Mucosa of descending colon (tissue), 3 donors: ENCODE results near the gene SCN4A. TPM values are rescaled to one million over a fixed set of nuclear protein-coding genes. Genes with fewer than 3 reads are reported as not detected.

Source experiments
- ATAC-seq: fragments of 200-7000 bp; cut with Tn5 transposase; one replicate; pipeline ENCODE4 v1.9.1; 2020; ENCODE audit warnings: mild to moderate bottlenecking, moderate library complexity
- DNase-seq, 3 donors: peaks; one replicate each; pipeline ENCODE4 v3.0.0-alpha.2; 2020
- H3K36me3 ChIP-seq: fragments of 200-600 bp; one replicate; pipeline ENCODE4 v1.8.0; 2021; ENCODE audit warnings: low read depth, mild to moderate bottlenecking
- H3K4me1 ChIP-seq: fragments of 200-600 bp; one replicate; pipeline ENCODE4 v1.8.0; 2021; ENCODE audit warnings: low read depth, mild to moderate bottlenecking
- H3K4me3 ChIP-seq: fragments of 200-600 bp; one replicate; pipeline ENCODE4 v1.8.0; 2021; ENCODE audit warnings: mild to moderate bottlenecking
- H3K9me3 ChIP-seq: fragments of 200-600 bp; one replicate; pipeline ENCODE4 v1.8.0; 2021; ENCODE audit warnings: mild to moderate bottlenecking
- intact Hi-C, 2 donors: fragments of 100-400 bp; cut with DNase I in 1 of 2; cut with micrococcal nuclease in 1 of 2; formaldehyde crosslinking; loops; one replicate each; pipeline versions ENCODE4 v1.11.0 to v1.11.1; 2022; cut with DNase I, micrococcal nuclease
- total RNA-seq, 3 donors: library from RNA; stranded (reverse); fragmentation: NEBNext Ultra II Directional in 2 of 3; extraction: Animal tissue kit (Norgen Biotek cat#: 25700) in 2 of 3; gene quantifications; one replicate each; pipeline versions ENCODE4 v1.2.1 to v1.2.4, GENCODE V29; 2021 to 2023
- TF ChIP-seq, protein P1 (sequence below): fragments of 200-600 bp; IDR thresholded peaks from one replicate; pipeline ENCODE4 v1.8.0; 2022; ENCODE audit warnings: antibody characterized with exemption, mild to moderate bottlenecking
- donor health status: DM: no; HTN: no; CAD: no; lungs with moderate emphysema.
- donor health status: DM: no; HTN: no; CAD: no.
- donor health status: DM: no; HTN: yes; CAD: no.

SCN4A gene
- total RNA-seq, 3 donors from 2014 or later = 0.10 to 0.75 (median 0.22) TPM

DNA sequence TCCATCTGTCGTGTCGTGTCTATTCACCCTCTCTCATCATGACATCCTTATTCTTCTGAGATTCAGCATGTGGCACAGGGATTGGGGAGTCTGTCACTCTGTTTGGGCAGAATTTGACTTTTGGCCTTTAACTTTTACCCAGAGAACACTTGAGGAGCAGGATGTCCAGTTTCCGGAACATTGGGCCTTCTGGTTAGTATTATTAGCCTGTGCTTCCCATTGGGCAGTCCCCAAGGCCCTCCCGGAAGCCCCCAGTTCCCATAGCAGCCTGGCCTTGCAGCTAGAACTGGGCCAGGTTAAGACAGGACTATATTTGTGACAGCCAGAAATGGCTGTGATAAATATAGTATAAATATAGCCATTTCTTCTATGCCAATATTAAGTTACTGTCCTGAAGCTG is 9.6 kb downstream of the SCN4A start:
- DNase-seq = no peak
- no peak overlapping the region for H3K4me3 ChIP-seq
- ATAC-seq = no peak
- intact Hi-C loops = no loop called here
- TF ChIP-seq, protein P1, sequence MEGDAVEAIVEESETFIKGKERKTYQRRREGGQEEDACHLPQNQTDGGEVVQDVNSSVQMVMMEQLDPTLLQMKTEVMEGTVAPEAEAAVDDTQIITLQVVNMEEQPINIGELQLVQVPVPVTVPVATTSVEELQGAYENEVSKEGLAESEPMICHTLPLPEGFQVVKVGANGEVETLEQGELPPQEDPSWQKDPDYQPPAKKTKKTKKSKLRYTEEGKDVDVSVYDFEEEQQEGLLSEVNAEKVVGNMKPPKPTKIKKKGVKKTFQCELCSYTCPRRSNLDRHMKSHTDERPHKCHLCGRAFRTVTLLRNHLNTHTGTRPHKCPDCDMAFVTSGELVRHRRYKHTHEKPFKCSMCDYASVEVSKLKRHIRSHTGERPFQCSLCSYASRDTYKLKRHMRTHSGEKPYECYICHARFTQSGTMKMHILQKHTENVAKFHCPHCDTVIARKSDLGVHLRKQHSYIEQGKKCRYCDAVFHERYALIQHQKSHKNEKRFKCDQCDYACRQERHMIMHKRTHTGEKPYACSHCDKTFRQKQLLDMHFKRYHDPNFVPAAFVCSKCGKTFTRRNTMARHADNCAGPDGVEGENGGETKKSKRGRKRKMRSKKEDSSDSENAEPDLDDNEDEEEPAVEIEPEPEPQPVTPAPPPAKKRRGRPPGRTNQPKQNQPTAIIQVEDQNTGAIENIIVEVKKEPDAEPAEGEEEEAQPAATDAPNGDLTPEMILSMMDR = no peak
- no peaks in the 10 kb centered on the region for H3K36me3 ChIP-seq
- H3K4me1 ChIP-seq = peaks cover 7% of the 10 kb centered on the region
- H3K9me3 ChIP-seq = no peaks in the 10 kb centered on the region

GRCh38 chr17:63962298-63962744 is 10.4 kb downstream of the SCN4A start:
- H3K36me3 ChIP-seq = no peaks in the 10 kb centered on the region
- TF ChIP-seq, protein P1 = no peak
- ATAC-seq = no peak
- intact Hi-C loops = no loop called here
- no peaks in the 10 kb centered on the region for H3K9me3 ChIP-seq
- H3K4me1 ChIP-seq = peaks cover 7% of the 10 kb centered on the region
- H3K4me3 ChIP-seq = no peak overlapping the region
- no peak for DNase-seq

DNA sequence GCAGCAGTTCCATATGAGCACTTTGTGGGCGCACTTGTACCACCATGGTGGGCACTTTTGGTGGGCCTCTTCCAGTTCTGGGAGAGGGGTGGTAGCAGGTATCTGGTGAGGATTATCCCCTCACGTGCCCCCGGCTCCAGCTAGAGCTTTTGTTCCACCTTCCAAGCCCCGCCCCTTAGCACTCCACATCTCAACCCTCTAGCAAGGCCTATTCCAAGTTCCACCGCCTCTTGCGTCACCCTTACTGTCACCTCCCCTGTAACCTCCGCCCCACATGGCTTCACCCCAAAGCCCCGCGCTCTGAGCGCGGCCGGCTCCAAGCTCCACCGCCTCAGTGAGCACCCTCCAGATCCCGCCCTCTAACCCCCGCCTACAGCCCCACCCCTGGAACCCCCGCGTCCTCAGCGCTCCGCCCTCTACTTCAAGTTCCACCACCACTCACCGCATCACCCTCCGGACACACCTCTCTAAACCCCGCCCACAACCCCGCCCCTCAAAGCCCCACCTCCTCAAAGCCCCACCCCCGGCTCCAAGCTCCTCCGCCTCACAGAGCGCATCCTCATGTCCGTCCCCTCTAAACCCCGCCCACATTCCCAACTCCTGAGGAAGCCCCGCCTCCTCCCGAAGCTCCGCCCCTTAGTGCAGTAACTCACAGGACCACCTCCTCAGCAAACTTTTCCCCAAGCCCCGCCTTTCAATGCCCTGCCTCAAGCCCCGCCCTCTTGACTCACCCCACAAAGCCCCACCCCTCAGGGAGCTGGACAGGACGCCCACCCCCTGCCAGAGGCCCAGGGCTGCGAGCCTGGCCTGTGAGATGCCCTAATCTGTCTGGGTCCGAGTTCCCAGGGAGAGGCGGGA is 11.1 kb downstream of the SCN4A start:
- intact Hi-C loops = no loop called here
- no peak overlapping the region for H3K4me3 ChIP-seq

GRCh38 chr17:63960430-63960829 is 12.3 kb downstream of the SCN4A start:
- DNase-seq (no peak), ATAC-seq (no peak)
- TF ChIP-seq, protein P1 = no peak
- Histone ChIP-seq H3K9me3 (no peaks in the 10 kb centered on the region), H3K4me1 (peaks cover 7% of the 10 kb centered on the region), H3K4me3 (no peak overlapping the region), H3K36me3 (no peaks in the 10 kb centered on the region)
- intact Hi-C loops = no loop called here

More for the DNA sequence above, 11.1 kb downstream of the SCN4A start:
- TF ChIP-seq, protein P1 = no peak
- Histone ChIP-seq H3K9me3 (no peaks in the 10 kb centered on the region), H3K4me1 (peaks cover 7% of the 10 kb centered on the region), H3K36me3 (no peaks in the 10 kb centered on the region)
- peak; percentile 56 to 73 (median 63) for DNase-seq
- peak; percentile 84 for ATAC-seq

DNA sequence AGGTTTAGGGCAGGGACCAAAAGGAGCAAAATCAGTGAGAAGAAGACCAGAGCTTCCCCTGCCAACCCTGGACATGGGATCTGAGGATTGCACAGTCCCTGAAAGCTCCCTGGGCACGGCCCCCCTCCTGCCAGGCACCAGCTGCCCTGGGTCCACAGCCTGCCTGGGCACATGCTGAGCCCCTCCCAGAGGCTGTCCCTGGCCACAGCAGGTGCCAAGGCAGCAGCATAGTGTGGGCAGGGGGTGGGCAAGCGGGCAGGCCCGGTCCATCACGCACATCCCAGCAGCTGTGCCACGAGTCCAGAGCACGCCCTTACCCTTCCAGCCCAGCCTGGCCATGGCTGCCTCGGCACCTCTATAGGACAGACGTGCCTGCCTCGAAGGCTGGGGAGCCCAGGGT is 12.7 kb downstream of the SCN4A start:
- no peaks in the 10 kb centered on the region for H3K36me3 ChIP-seq
- intact Hi-C loops = no loop called here
- no peak for ATAC-seq
- H3K4me3 ChIP-seq = no peak overlapping the region
- no peak for DNase-seq
- H3K4me1 ChIP-seq = peaks cover 7% of the 10 kb centered on the region
- TF ChIP-seq, protein P1 = no peak
- no peaks in the 10 kb centered on the region for H3K9me3 ChIP-seq
